A673 (cell line): ENCODE measurements around the gene ALG6. TPM values are rescaled to one million over a fixed set of nuclear protein-coding genes. Genes with fewer than 3 reads are reported as not detected.

Experiments used
- BruUV-seq: library from RNA; stranded (reverse); fragments of 400-500 nt; replicated peaks from 2 replicates; lab custom pipeline; 2021; lab: Mats Ljungman, UMichigan
- CTCF ChIA-PET: fragments of 300-600 bp; sonication (Branson Sonifier 250); formaldehyde crosslinking; loops from one replicate; lab custom pipeline; 2022; ENCODE audit warnings: antibody characterized with exemption; lab: Charles Lee
- POLR2A ChIA-PET: fragments of 300-600 bp; sonication (Branson Sonifier 250); formaldehyde crosslinking; loops from one replicate; lab custom pipeline; 2022; ENCODE audit warnings: antibody characterized with exemption; ENCODE audit not compliant: low non-redundant PET; lab: Charles Lee
- DNase-seq: peaks from one replicate; pipeline ENCODE4 v3.0.0-alpha.2; 2015; ENCODE audit warnings: low spot score
- H3K27ac ChIP-seq: fragments of 200-600 bp; sonication (generic); 2 replicates; pipeline ENCODE4 v1.5.1; 2016; ENCODE audit warnings: mixed run types, low read depth, mild to moderate bottlenecking, mixed read lengths, antibody characterized with exemption, low read length; ENCODE audit not compliant: poor library complexity, severe bottlenecking
- H3K27me3 ChIP-seq: fragments of 200-600 bp; sonication (generic); replicated peaks from 2 replicates; pipeline ENCODE4 v1.6.1; 2017; ENCODE audit warnings: mixed run types, low read depth, mild to moderate bottlenecking, mixed read lengths, antibody characterized with exemption, low read length; ENCODE audit not compliant: insufficient read depth, poor library complexity
- H3K36me3 ChIP-seq: fragments of 200-600 bp; sonication (generic); 2 replicates; pipeline ENCODE4 v1.6.1; 2016; ENCODE audit warnings: mixed run types, mild to moderate bottlenecking, mixed read lengths, antibody characterized with exemption, low read length; ENCODE audit not compliant: insufficient read depth, poor library complexity, severe bottlenecking
- H3K4me1 ChIP-seq: fragments of 200-600 bp; sonication (generic); 2 replicates; pipeline ENCODE4 v1.6.1; 2017; ENCODE audit warnings: mixed run types, mild to moderate bottlenecking, mixed read lengths, antibody characterized with exemption, low read length; ENCODE audit not compliant: insufficient read depth, poor library complexity, severe bottlenecking
- H3K4me3 ChIP-seq: fragments of 200-600 bp; sonication (generic); 2 replicates; pipeline ENCODE4 v1.5.1; 2016; ENCODE audit warnings: low read depth, mixed run types, mild to moderate bottlenecking, mixed read lengths, low read length; ENCODE audit not compliant: poor library complexity, severe bottlenecking
- H3K9me3 ChIP-seq: fragments of 200-600 bp; sonication (generic); 2 replicates; pipeline ENCODE4 v1.6.1; 2016; ENCODE audit warnings: mixed run types, low read depth, mild to moderate bottlenecking, mixed read lengths, antibody characterized with exemption, low read length; ENCODE audit not compliant: poor library complexity, severe bottlenecking
- CTCF ChIP-seq: fragments of 300-800, 200-600 bp; sonication (generic); conservative IDR thresholded peaks from 2 replicates; pipeline ENCODE4 v1.5.1; 2017; ENCODE audit warnings: low read depth, mild to moderate bottlenecking, antibody characterized with exemption, low read length, moderate library complexity, mixed read lengths
- EZH2 ChIP-seq: fragments of 200-600 bp; sonication (generic); IDR thresholded peaks from 2 replicates; pipeline ENCODE4 v1.6.1; 2017; ENCODE audit warnings: borderline replicate concordance, low read depth, mild to moderate bottlenecking, mixed read lengths, antibody characterized with exemption, low read length; ENCODE audit not compliant: poor library complexity, severe bottlenecking
- intact Hi-C: fragments of 100-400 bp; cut with micrococcal nuclease; formaldehyde crosslinking; loops from one replicate; pipeline ENCODE4 v1.10.0; 2022; ENCODE audit not compliant: unreplicated experiment
- total RNA-seq: library from RNA; stranded (reverse); gene quantifications from 2 replicates; pipeline ENCODE4 v1.2.3, GENCODE V29; 2021

Gene ALG6
- total RNA-seq, 1 experiment from 2014 or later: 33.0 TPM

DNA sequence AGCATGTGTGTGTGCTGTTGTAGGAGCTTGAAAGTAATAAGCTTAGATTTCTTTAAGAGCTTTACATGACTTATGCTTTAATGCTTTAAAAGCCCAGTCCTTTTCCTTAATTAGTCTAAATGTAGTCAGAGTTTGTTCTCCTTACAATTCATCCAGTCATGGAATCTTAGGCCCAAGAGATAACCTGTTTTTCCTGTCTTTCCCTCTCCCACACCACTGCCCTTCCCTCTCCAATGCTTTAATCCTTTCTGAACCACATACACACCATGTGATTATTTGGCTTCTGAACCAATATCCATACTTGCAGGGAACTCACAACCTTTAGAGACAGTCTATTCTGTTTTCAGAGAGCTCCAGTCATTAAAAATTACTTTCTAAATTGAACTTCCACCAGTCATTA lies 37.6 kb downstream of the ALG6 start:
- CTCF ChIA-PET: no interaction called here
- Histone ChIP-seq H3K27ac (no peak overlapping the region), H3K27me3 (no peaks in the 10 kb centered on the region), H3K4me3 (no peak overlapping the region), H3K36me3 (peaks cover 6% of the 10 kb centered on the region), H3K9me3 (no peaks in the 10 kb centered on the region), H3K4me1 (no peaks in the 10 kb centered on the region)
- POLR2A ChIA-PET: no interaction called here
- TF ChIP-seq EZH2 (no peak), CTCF (no peak)
- no peak for DNase-seq
- intact Hi-C loops: no loop called here
- BruUV-seq: no TSS peak

DNA sequence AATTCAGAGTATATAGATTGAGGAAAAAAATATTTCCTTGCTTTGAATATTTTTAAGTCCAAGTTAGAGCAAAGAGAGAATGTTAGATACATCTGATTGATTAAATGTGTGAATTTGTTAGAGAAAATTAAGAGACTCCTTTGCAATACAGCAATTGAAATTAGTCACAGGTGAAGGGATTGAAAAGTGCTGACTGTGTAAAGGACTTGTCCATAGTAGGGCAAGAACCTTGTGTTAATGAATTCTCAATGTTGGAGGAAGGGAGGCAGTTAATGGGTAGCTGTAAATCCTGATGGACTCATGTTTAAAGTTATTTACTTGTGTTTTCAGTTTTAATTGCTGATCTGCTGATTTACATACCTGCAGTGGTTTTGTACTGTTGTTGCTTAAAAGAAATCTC lies 38.6 kb downstream of the ALG6 start:
- POLR2A ChIA-PET: no interaction called here
- H3K4me1 ChIP-seq: no peaks in the 10 kb centered on the region
- no TSS peak for BruUV-seq
- intact Hi-C loops: no loop called here
- H3K27ac ChIP-seq: no peak overlapping the region
- H3K27me3 ChIP-seq: no peaks in the 10 kb centered on the region
- no peak overlapping the region for H3K4me3 ChIP-seq
- no peak for TF ChIP-seq EZH2
- TF ChIP-seq CTCF: no peak
- H3K36me3 ChIP-seq: peaks cover 6% of the 10 kb centered on the region
- no peaks in the 10 kb centered on the region for H3K9me3 ChIP-seq
- no peak for DNase-seq
- CTCF ChIA-PET: no interaction called here

DNA sequence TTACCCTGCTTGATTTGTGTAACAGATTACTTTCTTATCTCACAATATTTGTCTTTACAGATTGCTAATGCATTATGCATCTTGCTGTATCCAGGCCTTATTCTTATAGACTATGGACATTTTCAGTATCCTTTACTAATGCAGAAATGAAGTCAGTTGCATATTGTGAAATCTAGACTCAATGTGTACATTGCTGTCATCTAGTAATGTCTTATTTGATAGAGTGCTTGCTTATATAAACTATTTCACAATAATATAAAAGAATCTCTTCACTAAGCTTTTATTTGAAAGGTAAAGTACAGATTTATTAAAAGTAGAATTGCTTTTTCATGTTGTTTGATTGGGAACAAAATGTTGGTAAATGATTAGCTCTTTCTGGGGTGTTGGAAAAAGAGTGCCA lies 39.6 kb downstream of the ALG6 start:
- no peaks in the 10 kb centered on the region for H3K9me3 ChIP-seq
- H3K27ac ChIP-seq: no peak overlapping the region
- peaks cover 7% of the 10 kb centered on the region for H3K36me3 ChIP-seq
- H3K4me1 ChIP-seq: peaks cover 6% of the 10 kb centered on the region
- TF ChIP-seq CTCF (no peak), EZH2 (no peak)
- no peak for DNase-seq
- BruUV-seq: no TSS peak
- intact Hi-C loops: no loop called here
- POLR2A ChIA-PET: interaction anchor here (0.6 kb wide), 1 partner anchor 51 kb away, joined by 4 read pairs; no protein-coding TSS in a partner anchor
- no peaks in the 10 kb centered on the region for H3K27me3 ChIP-seq
- CTCF ChIA-PET: no interaction called here
- H3K4me3 ChIP-seq: no peak overlapping the region
